K562 (cell line): ENCODE measurements around the gene RPL36AL. TPM values are rescaled to one million over a fixed set of nuclear protein-coding genes. Genes with fewer than 3 reads are reported as not detected.

Experiments
- ARID1B ChIP-seq: fragments of 450-650 bp; IDR thresholded peaks from 2 replicates; pipeline ENCODE4 v1.6.1; 2016; ENCODE audit warnings: antibody characterized with exemption, mild to moderate bottlenecking, inconsistent platforms
- CHD7 ChIP-seq: fragments of 200-600 bp; sonication (generic); IDR thresholded peaks from one replicate; pipeline ENCODE4 v1.6.1; 2012; ENCODE audit warnings: mild to moderate bottlenecking, low read depth, low read length, inconsistent platforms
- DMBX1 ChIP-seq: fragments of 250-450 bp; sonication (Bioruptor Pico); IDR thresholded peaks from 2 replicates; pipeline ENCODE4 v1.8.0; 2022; ENCODE audit warnings: inconsistent platforms, mild to moderate bottlenecking, moderate library complexity, borderline replicate concordance
- FOSL1 ChIP-seq: fragments of 200-800 bp; sonication (Bioruptor generic); conservative IDR thresholded peaks from 2 replicates; pipeline ENCODE4 v1.6.1; 2016; ENCODE audit warnings: missing genetic modification characterization, missing compliant biosample characterization
- FOXA1 ChIP-seq: fragments of 450-650 bp; IDR thresholded peaks from 2 replicates; pipeline ENCODE4 v1.6.1; 2016; ENCODE audit warnings: mild to moderate bottlenecking, borderline replicate concordance
- HEY1 ChIP-seq: fragments of 250-450 bp; sonication (Bioruptor Pico); IDR thresholded peaks from 2 replicates; pipeline ENCODE4 v1.5.0; 2020; ENCODE audit warnings: mild to moderate bottlenecking, moderate library complexity, borderline replicate concordance
- MYC ChIP-seq, 2 experiments: fragments of 250-450 bp in 1 of 2; sonication (Bioruptor Pico) in 1 of 2; IDR thresholded peaks; 2 replicates each; pipeline versions ENCODE4 v1.5.1 to v1.6.1; 2012 to 2021; ENCODE audit warnings: low read depth in 2 of 2, borderline replicate concordance in 1 of 2, improper control_type of control experiment in 1 of 2, low read length in 1 of 2, mild to moderate bottlenecking in 1 of 2, moderate library complexity in 1 of 2
- PHF8 ChIP-seq: fragments of 200-600 bp; sonication (generic); IDR thresholded peaks from 2 replicates; pipeline ENCODE4 v1.6.1; 2012; ENCODE audit warnings: mixed run types, mild to moderate bottlenecking, inconsistent platforms, low read length, moderate library complexity, borderline replicate concordance
- RCOR1 ChIP-seq, 2 experiments: IDR thresholded peaks; 2 replicates each; pipeline ENCODE4 v1.6.1; 2012; ENCODE audit warnings: low read depth in 2 of 2, low read length in 2 of 2, borderline replicate concordance in 1 of 2, improper control_type of control experiment in 1 of 2
- SAFB ChIP-seq: fragments of 200-400 bp; formaldehyde crosslinking; IDR thresholded peaks from 2 replicates; pipeline ENCODE4 v1.6.1; 2017; ENCODE audit warnings: low read depth, low read length, borderline replicate concordance
- SP1 ChIP-seq: sonication (generic); formaldehyde crosslinking; IDR thresholded peaks from 2 replicates; pipeline ENCODE4 v1.8.1; 2022; ENCODE audit warnings: mild to moderate bottlenecking, missing genetic modification reagents
- TBP ChIP-seq: optimal IDR thresholded peaks from 2 replicates; pipeline ENCODE3; 2011; ENCODE audit warnings: low read depth, low read length, improper control_type of control experiment
- ZNF212 ChIP-seq: fragments of 450-650 bp; formaldehyde crosslinking; IDR thresholded peaks from 2 replicates; pipeline ENCODE4 v1.4.0; 2020; ENCODE audit warnings: mild to moderate bottlenecking
- ZNF280A ChIP-seq: fragments of 450-650 bp; IDR thresholded peaks from 2 replicates; pipeline ENCODE4 v1.6.1; 2018; ENCODE audit warnings: mild to moderate bottlenecking, low read depth; ENCODE audit not compliant: partially characterized antibody
- polyA plus RNA-seq, 8 experiments: library from polyadenylated mRNA; depleted of rRNA in 4 of 8; stranded (reverse) in 5 of 8; unstranded in 3 of 8; fragments of >200 nt; fragmentation: Nextera tagmentation in 2 of 8; fragmentation: Illumina TruSeq in 1 of 8; extraction: Ambion mirVana in 2 of 8; extraction: Trizol in 1 of 8; gene quantifications; 2 replicates each; pipeline versions ENCODE4 v1.2.1 to v1.2.3, GENCODE V29; 2011 to 2014; ENCODE audit warnings: inconsistent platforms in 1 of 8, missing spikeins in 1 of 8
- total RNA-seq, 7 experiments: library from RNA; depleted of rRNA in 6 of 7; stranded (reverse); fragments of >200 nt in 6 of 7; fragmentation: Illumina TruSeq in 2 of 7; extraction: Trizol in 2 of 7; gene quantifications; 2 replicates each; pipeline versions ENCODE4 v1.2.1 to v1.2.3, GENCODE V29; 2011 to 2021; ENCODE audit warnings: low replicate concordance in 1 of 7

The RPL36AL gene
- total and polyA plus RNA-seq, 9 of the 15 experiments (the other 6 are each of a cell fraction or from before 2014, with no cell fraction given) = 146 to 674 (median 360) TPM

- no peak for TF ChIP-seq ZNF280A
- TF ChIP-seq HEY1 (CRISPR knock-in tag) = no peak
- TF ChIP-seq TBP = peak; percentile 85
- TF ChIP-seq DMBX1 (CRISPR knock-in tag) = peak; percentile 11; the same call in 1 of the 2 replicates
- TF ChIP-seq FOSL1 (tag) = no peak
- TF ChIP-seq CHD7 = no peak
- no peak for TF ChIP-seq FOXA1
- TF ChIP-seq RCOR1 (IDR thresholded peaks at IDR 0.05; ENCODE audit: borderline replicate concordance in 1 of 2, low read depth in 2 of 2, low read length in 2 of 2) = no peak
- TF ChIP-seq ZNF212 = no peak
- peak; percentile 18; the same call in 1 of the 2 replicates for TF ChIP-seq ARID1B
- TF ChIP-seq SP1 (CRISPR knock-in tag) = peak; percentile 80
- TF ChIP-seq PHF8 = peak; percentile 92; the same call in 1 of the 2 replicates
- TF ChIP-seq SAFB = 0 out of 2 replicates have a peak, but pooled peaks have one; percentile 23
- TF ChIP-seq MYC (IDR thresholded peaks at IDR 0.05; ENCODE audit: low read depth, low read length) = peak; percentile 77
- no peak for TF ChIP-seq MYC (CRISPR knock-in tag; IDR thresholded peaks at IDR 0.05; ENCODE audit: borderline replicate concordance, low read depth)
These were observed 21.7 kb downstream of the RPL36AL start, which contains the start of gene LRR1 (continued) for GRCh38 chr14:49598485-49599300.
